ENCODE data around the gene COL15A1.

The COL15A1 gene

GRCh38 chr9:99019510-99020331, 76.0 kb downstream of the COL15A1 start:
- DNase-seq, result no peak

- DNase-seq, result no peak
Measured at GRCh38 chr9:99020786-99021436, 77.2 kb downstream of the COL15A1 start.

- no peak for DNase-seq
Measured at GRCh38 chr9:99021512-99021911, 77.8 kb downstream of the COL15A1 start.

GRCh38 chr9:99023231-99023630, 79.5 kb downstream of the COL15A1 start:
- DNase-seq, result no peak

- DNase-seq, result no peak
Measured at GRCh38 chr9:99023831-99024230, 80.1 kb downstream of the COL15A1 start.

- no peak for DNase-seq
Measured at GRCh38 chr9:99024959-99025358, 81.3 kb downstream of the COL15A1 start.

- no peak for DNase-seq
Measured at GRCh38 chr9:99025616-99026270, 82.0 kb downstream of the COL15A1 start.

- DNase-seq, result no peak
Measured at GRCh38 chr9:99026271-99026955, 82.7 kb downstream of the COL15A1 start.

- DNase-seq, result no peak
Measured at GRCh38 chr9:99026956-99027298, 83.2 kb downstream of the COL15A1 start.

GRCh38 chr9:99027443-99027842, 83.7 kb downstream of the COL15A1 start:
- no peak for DNase-seq

- DNase-seq, result no peak
Measured at GRCh38 chr9:99029083-99029645, 85.5 kb downstream of the COL15A1 start.

- DNase-seq, result no peak
Measured at GRCh38 chr9:99030092-99030511, 86.4 kb downstream of the COL15A1 start.

GRCh38 chr9:99030610-99031109, 87.0 kb downstream of the COL15A1 start:
- DNase-seq, result no peak

GRCh38 chr9:99031319-99031718, 87.6 kb downstream of the COL15A1 start:
- DNase-seq, result no peak

- no peak for DNase-seq
Measured at GRCh38 chr9:99031994-99032393, 88.3 kb downstream of the COL15A1 start.

GRCh38 chr9:99034149-99034548, 90.4 kb downstream of the COL15A1 start:
- no peak for DNase-seq

GRCh38 chr9:99035313-99035712, 91.6 kb downstream of the COL15A1 start:
- no peak for DNase-seq

GRCh38 chr9:99037769-99038483, 94.2 kb downstream of the COL15A1 start:
- no peak for DNase-seq

- DNase-seq, result no peak
Measured at GRCh38 chr9:99038484-99038820, 94.7 kb downstream of the COL15A1 start.

GRCh38 chr9:99039505-99040182, 95.9 kb downstream of the COL15A1 start:
- DNase-seq, result no peak

- DNase-seq, result no peak
Measured at GRCh38 chr9:99040251-99040900, 96.7 kb downstream of the COL15A1 start.
